ENCODE results near the gene DCDC2B.

The DCDC2B gene

DNA sequence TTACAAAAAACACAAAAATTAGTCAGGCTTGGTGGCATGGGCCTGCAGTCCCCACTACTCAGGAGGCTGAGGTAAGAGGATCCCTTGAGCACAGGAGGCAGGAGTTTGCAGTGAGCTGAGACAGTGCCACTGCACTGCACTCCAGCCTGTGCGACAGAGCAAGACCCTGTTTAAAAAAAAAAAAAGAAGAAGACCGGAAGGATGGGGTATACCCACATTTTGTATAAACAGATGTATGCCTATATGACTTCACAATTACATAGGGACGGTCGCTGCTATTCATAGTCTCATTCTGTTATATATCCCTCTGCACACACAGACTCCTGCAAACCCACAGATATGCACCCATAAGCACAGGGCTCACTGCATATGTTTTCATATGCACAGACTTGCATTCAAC is 54.9 kb downstream of the DCDC2B start:
- no peak for DNase-seq

Measured in NCI-H2081 treated with DMSO at 0.1 percent for 48 hours (cell line).